HG03103 (cell line): ENCODE results near the gene ELAPOR1.

Source experiments
- ATAC-seq: cut with Tn5 transposase; IDR thresholded peaks from one replicate; pipeline ENCODE4 v1.9.1; 2021; ENCODE audit warnings: low read depth; ENCODE audit not compliant: unreplicated experiment

The ELAPOR1 gene

GRCh38 chr1:109095631-109096030 is 18.3 kb upstream of the ELAPOR1 start:
- no peak for ATAC-seq

- no peak for ATAC-seq
These were observed 17.8 kb upstream of the ELAPOR1 start for GRCh38 chr1:109096120-109096519.

GRCh38 chr1:109099938-109100773 is 13.8 kb upstream of the ELAPOR1 start:
- peak; percentile 85 for ATAC-seq

DNA sequence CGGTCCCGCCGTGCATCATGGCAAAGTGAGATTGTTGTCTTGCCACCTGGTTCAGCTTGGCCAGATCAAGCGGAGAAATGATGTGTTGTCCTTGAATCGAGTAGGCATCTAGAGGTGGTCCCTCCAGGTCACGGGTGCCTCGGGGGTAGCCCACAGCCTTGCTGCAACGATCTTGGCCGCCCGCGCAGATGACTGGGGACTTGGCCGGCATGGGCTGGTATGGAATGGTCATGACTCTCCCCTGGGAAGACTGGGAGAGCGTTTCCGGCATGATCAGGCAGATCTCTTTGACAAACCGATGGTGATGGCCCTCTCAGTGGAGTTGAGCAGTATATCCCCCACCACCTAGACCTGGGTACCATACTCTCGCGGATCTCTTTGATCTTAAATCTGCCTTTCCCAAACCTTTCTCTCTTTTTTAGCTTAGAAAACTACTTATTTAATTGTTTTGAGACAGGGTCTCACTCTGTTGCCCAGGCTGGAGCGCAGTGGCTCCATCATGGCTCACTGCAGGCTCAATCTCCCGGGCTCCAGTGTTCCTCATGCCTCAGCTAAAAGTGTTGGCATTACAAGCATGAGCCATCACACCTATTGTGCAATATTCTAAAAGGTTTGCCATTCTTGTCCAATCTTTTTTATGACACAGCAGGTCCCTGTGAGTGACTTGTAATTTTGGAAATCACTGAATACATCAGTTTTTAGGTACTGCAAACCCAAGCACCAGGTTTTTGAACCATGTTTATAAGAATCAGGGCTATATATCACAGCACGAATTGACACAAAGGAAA is 9.4 kb upstream of the ELAPOR1 start:
- ATAC-seq, result no peak

DNA sequence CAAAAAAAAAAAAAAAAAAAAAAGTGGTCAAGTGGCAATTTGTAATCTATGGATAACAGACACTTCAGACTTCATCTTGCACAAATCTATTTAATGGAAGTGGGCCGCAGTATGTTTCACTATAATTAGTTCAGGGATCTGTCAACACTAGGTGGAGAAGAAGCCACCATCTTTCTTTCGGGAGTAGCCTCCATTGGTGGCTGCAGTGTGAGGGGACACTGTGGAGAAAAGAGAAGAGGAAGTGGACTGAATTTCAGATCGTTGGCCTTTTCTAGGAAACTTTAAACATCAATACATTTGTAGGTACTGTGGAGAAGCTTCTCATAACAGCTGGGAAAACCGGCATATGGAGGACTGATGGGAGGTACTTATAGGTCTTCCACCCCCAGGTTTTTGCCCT is 8.0 kb upstream of the ELAPOR1 start:
- ATAC-seq, result no peak

- no peak for ATAC-seq
These were observed 6.1 kb upstream of the ELAPOR1 start for GRCh38 chr1:109107785-109108184.

DNA sequence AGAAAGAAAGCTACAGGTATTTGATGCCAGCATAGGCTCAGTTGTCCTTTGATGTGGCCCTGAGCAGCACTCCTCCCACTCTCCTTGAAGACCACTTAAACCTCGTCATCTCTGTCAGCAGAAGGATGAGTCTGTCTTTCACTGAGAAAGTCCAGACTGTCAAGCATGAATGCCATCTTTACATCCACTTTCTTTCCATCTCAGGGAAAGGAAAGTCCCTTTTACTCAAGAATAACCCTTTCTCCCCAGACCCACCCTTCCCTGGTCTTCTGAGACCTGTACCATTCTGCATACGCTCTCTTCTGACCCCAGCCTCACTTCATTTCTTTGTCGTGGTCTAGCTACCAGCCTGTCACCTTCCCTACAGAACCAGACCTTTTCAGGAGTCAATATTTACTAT is 4.0 kb upstream of the ELAPOR1 start:
- no peak for ATAC-seq

- no peak for ATAC-seq
These were observed 2.4 kb upstream of the ELAPOR1 start for GRCh38 chr1:109111386-109112055.

DNA sequence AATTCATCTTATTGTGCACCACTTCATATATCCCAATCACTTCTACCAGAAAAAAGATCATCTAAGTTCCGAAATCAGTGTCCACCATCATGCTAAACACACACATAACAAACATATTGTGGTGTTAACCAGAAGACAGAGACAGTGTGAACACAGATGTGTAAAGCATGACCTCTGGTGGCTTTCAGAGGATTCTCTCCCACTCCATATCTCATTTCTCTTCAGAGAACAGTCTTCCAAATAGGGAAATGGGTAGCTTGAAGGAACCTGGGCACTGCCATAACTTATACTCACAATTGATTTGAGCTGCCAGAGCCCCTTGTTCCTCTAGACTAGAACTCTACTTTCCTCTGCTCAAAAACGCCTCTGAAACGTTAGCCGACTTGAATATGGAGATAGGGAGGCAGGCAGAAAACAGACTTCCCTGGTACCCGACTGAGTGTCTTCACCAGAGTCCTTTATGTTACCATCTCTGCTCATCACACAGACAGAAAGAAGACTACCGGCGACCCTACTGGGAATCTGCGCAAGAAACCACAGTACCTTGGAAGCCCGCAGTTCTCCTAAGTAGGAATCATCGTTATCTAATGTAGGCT is 1.8 kb upstream of the ELAPOR1 start:
- no peak for ATAC-seq

- ATAC-seq, result peak; percentile 66
These were observed 1.1 kb upstream of the ELAPOR1 start for GRCh38 chr1:109112652-109113285.

DNA sequence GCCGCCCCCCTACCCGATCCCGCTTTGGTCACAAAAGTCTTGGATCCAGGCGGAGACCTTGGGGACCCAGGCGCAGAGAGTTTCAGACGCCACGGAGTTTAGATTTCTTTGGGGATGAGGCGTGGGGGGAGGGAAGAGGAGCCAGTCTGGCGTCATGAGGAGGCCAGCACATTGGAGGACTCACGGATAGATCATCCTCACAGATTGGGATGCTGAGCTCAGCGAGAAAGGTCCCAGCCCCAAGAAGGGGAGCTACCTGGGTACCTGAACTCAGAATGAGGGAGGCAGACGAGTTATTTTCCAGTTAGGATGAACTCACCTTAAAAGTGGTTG is 393 bp downstream of the ELAPOR1 start:
- no peak for ATAC-seq

- no peak for ATAC-seq
These were observed 1.8 kb downstream of the ELAPOR1 start for GRCh38 chr1:109115685-109116084.

GRCh38 chr1:109116286-109116685 is 2.4 kb downstream of the ELAPOR1 start:
- ATAC-seq, result no peak

DNA sequence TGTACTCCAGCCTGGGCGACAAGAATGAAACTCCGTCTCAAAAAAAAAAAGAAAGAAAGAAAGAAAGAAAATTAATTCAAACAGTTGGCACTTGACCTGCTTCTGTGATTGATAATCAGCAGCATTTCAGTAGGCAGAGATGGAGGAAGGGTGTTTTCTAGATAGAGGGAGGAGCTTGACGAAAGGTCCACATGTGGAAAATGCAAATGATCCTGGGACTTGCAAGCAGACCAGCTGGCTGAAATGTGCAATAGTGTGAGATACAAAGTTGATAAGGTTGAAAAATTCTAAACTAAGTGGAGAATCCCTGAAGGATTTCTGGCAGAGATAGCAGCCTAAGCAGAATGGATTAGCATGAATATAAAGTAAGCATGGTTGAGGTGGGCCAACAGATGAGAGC is 4.2 kb downstream of the ELAPOR1 start:
- no peak for ATAC-seq

GRCh38 chr1:109120356-109120755 is 6.4 kb downstream of the ELAPOR1 start:
- no peak for ATAC-seq

GRCh38 chr1:109131059-109131458 is 17.1 kb downstream of the ELAPOR1 start:
- ATAC-seq, result no peak

DNA sequence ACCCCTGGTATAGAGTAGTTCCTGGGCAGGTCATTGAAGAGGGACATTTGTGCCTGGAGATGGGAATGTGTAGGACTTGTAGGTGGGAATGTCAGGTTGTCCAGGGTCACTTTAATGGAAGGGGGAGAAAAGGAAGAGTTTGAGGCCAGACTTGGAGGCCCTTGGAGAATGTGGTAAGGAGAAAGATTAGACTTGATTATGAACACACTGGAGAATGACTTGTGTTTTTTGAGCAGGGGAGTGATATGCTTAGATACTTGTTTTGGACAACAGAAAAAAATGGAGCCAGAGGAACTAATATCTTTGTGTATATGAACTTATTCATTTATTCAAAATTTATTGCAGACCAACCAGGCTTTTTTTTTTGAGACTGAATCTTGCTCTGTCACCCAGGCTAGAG is 17.9 kb downstream of the ELAPOR1 start:
- no peak for ATAC-seq

GRCh38 chr1:109133002-109133706 is 19.2 kb downstream of the ELAPOR1 start:
- no peak for ATAC-seq

- no peak for ATAC-seq
These were observed 19.9 kb downstream of the ELAPOR1 start for GRCh38 chr1:109133815-109134214.

DNA sequence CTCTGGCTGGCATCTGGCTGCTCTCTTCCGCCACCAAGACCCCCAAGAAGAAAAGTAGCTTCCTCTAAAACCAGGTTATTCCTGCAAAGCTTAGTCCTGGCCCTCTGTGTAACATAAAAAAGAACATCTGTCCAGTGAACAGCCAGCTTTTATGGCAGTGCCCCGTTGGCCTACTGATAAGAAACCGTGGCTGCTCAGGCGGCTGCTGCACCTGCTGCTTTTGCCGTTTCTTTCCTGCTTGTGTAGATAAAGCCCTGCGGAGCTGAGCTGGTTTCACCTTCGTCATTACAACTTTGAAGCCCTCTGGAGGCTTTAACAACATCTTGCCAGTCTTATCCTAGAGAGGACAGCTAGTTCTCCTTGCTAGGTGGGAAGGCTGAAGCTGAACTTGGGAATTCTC is 20.5 kb downstream of the ELAPOR1 start:
- no peak for ATAC-seq
